ENCODE data around the gene CFAP91. TPM values are rescaled to one million over a fixed set of nuclear protein-coding genes. Genes with fewer than 3 reads are reported as not detected.
"Not testable (repeated sequence)": the region's sequence is repeated elsewhere in the genome, so short reads cannot be mapped to it uniquely, and the experiment has no call there.

The CFAP91 gene
- total RNA-seq, 4 donors from 2014 or later = 2.1 to 21.5 (median 6.2) TPM; not detected in 1

GRCh38 chr3:119676020-119676419 is 26.8 kb upstream of the CFAP91 start:
- no peaks in the 10 kb centered on the region for H3K9me3 ChIP-seq
- H3K27me3 ChIP-seq = no peaks in the 10 kb centered on the region
- peak overlapping the region; percentile 83 to 98 (median 92) for H3K27ac ChIP-seq
- peak overlapping the region; percentile 55 to 87 (median 72) for H3K4me3 ChIP-seq
- peaks cover 0 to 38% (median 0%) of the 10 kb centered on the region in 3 donors for H3K36me3 ChIP-seq
- TF ChIP-seq, protein P1, sequence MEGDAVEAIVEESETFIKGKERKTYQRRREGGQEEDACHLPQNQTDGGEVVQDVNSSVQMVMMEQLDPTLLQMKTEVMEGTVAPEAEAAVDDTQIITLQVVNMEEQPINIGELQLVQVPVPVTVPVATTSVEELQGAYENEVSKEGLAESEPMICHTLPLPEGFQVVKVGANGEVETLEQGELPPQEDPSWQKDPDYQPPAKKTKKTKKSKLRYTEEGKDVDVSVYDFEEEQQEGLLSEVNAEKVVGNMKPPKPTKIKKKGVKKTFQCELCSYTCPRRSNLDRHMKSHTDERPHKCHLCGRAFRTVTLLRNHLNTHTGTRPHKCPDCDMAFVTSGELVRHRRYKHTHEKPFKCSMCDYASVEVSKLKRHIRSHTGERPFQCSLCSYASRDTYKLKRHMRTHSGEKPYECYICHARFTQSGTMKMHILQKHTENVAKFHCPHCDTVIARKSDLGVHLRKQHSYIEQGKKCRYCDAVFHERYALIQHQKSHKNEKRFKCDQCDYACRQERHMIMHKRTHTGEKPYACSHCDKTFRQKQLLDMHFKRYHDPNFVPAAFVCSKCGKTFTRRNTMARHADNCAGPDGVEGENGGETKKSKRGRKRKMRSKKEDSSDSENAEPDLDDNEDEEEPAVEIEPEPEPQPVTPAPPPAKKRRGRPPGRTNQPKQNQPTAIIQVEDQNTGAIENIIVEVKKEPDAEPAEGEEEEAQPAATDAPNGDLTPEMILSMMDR (IDR thresholded peaks at IDR 0.05) = no peak
- TF ChIP-seq POLR2A (IDR thresholded peaks at IDR 0.05) = peak in 1 of 2 donors; percentile 14
- peaks cover 0 to 17% (median 0%) of the 10 kb centered on the region in 4 donors for H3K4me1 ChIP-seq
- no peak for DNase-seq

GRCh38 chr3:119676771-119677640 is 25.8 kb upstream of the CFAP91 start, which contains the start of gene COX17:
Gene COX17 (minus strand): TSS chr3:119677406. CDS start chr3:119677310, 96 bp downstream.
- Histone ChIP-seq H3K36me3 (peaks cover 0 to 29% (median 0%) of the 10 kb centered on the region in 3 donors), H3K27me3 (no peaks in the 10 kb centered on the region), H3K4me1 (peaks cover 0 to 17% (median 0%) of the 10 kb centered on the region in 4 donors), H3K27ac (peak within 1 kb of the TSS; percentile 83 to 98 (median 92)), H3K9me3 (no peaks in the 10 kb centered on the region), H3K4me3 (peak within 1 kb of the TSS; percentile 55 to 87 (median 72))
- peak; percentile 92 to 99 (median 95) for DNase-seq
- peak; percentile 62 to 76 for TF ChIP-seq POLR2A (IDR thresholded peaks at IDR 0.05)
- TF ChIP-seq, protein P1 (IDR thresholded peaks at IDR 0.05) = no peak

GRCh38 chr3:119677641-119677934 is 25.2 kb upstream of the CFAP91 start:
- Histone ChIP-seq H3K27ac (peak overlapping the region; percentile 83 to 98 (median 92)), H3K4me1 (peaks cover 0 to 17% (median 0%) of the 10 kb centered on the region in 4 donors), H3K27me3 (no peaks in the 10 kb centered on the region), H3K9me3 (no peaks in the 10 kb centered on the region), H3K4me3 (peak overlapping the region; percentile 55 to 87 (median 72)), H3K36me3 (peaks cover 0 to 25% (median 0%) of the 10 kb centered on the region in 3 donors)
- no peak for TF ChIP-seq POLR2A (IDR thresholded peaks at IDR 0.05)
- TF ChIP-seq, protein P1 (IDR thresholded peaks at IDR 0.05) = no peak
- no peak for DNase-seq

GRCh38 chr3:119678209-119678608 is 24.6 kb upstream of the CFAP91 start:
- peak overlapping the region in 1 of 4 donors; percentile 89 for H3K27ac ChIP-seq
- H3K4me3 ChIP-seq = not testable (repeated sequence)

DNA sequence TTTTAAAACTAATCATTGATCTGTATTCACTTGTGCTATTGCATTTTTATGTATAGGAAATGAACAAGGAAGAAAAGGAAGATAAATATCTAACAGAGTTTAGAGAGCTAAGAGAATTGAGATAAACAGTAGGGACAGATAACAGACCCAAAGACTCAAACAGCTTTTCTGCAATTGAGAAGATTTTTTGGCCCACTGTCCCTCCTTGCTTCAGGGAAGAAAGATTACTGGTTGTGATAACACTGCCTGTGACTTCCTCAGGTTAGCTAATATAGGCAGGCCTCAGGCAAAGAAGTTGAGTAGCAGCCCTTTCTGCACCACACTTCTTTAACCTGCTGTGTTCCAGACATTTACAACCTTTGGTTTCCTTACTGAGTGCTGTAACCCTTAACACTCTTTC is 22.9 kb upstream of the CFAP91 start:
- Histone ChIP-seq H3K27ac (no peak overlapping the region), H3K4me1 (peaks cover 0 to 11% (median 0%) of the 10 kb centered on the region in 4 donors), H3K9me3 (no peaks in the 10 kb centered on the region), H3K27me3 (no peaks in the 10 kb centered on the region), H3K4me3 (no peak overlapping the region), H3K36me3 (peaks cover 0 to 2% (median 0%) of the 10 kb centered on the region in 3 donors)
- TF ChIP-seq POLR2A (IDR thresholded peaks at IDR 0.05) = no peak
- no peak for DNase-seq

More at GRCh38 chr3:119678209-119678608, 24.6 kb upstream of the CFAP91 start:
- Histone ChIP-seq H3K36me3 (peaks cover 0 to 19% (median 0%) of the 10 kb centered on the region in 3 donors), H3K4me1 (peaks cover 0 to 12% (median 0%) of the 10 kb centered on the region in 4 donors)
- H3K27me3 ChIP-seq, DNase-seq, H3K9me3 ChIP-seq: not testable (repeated sequence)

GRCh38 chr3:119681279-119681678 is 21.5 kb upstream of the CFAP91 start:
- H3K4me3 ChIP-seq = no peak overlapping the region
- H3K36me3 ChIP-seq = no peaks in the 10 kb centered on the region
- peaks cover 0 to 1% (median 0%) of the 10 kb centered on the region in 4 donors for H3K4me1 ChIP-seq
- no peaks in the 10 kb centered on the region for H3K27me3 ChIP-seq
- H3K9me3 ChIP-seq = no peaks in the 10 kb centered on the region
- TF ChIP-seq POLR2A (IDR thresholded peaks at IDR 0.05) = no peak
- TF ChIP-seq, protein P1 (IDR thresholded peaks at IDR 0.05) = peak in 4 of 6 experiments; percentile 43 to 71 (median 57)
- DNase-seq = no peak
- H3K27ac ChIP-seq = no peak overlapping the region
